Measurements from ENCODE around the gene BUB3. TPM values are rescaled to one million over a fixed set of nuclear protein-coding genes. Genes with fewer than 3 reads are reported as not detected.

The BUB3 gene
- total and polyA plus RNA-seq, 2 of the 13 experiments (the other 11 are each of a cell fraction or from before 2014, with no cell fraction given): 174 to 188 TPM

GRCh38 chr10:123154711-123155505, 706 bp downstream of the BUB3 start (continued):
- TF ChIP-seq ZBTB7B (CRISPR knock-in tag; IDR thresholded peaks at IDR 0.05): peak; percentile 91
- TF ChIP-seq ZNF550 (CRISPR knock-in tag; IDR thresholded peaks at IDR 0.05; ENCODE audit: borderline replicate concordance): no peak
- no peak for TF ChIP-seq MED8 (CRISPR knock-in tag; IDR thresholded peaks at IDR 0.05; ENCODE audit: insufficient replicate concordance)
- no peak for TF ChIP-seq ZNF644 (CRISPR knock-in tag; IDR thresholded peaks at IDR 0.05; ENCODE audit: low read depth)
- TF ChIP-seq TP53 (CRISPR knock-in tag; conservative IDR thresholded peaks at IDR 0.05): no peak
- no peak for TF ChIP-seq ZNF761 (CRISPR knock-in tag; conservative IDR thresholded peaks at IDR 0.05)
- TF ChIP-seq ZNF552 (CRISPR knock-in tag; IDR thresholded peaks at IDR 0.05; ENCODE audit: borderline replicate concordance): no peak
- TF ChIP-seq ZNF616 (CRISPR knock-in tag; IDR thresholded peaks at IDR 0.05; ENCODE audit: low read depth): 0 out of 2 replicates have a peak, but pooled peaks have one; percentile 19
- TF ChIP-seq KLF6 (CRISPR knock-in tag; IDR thresholded peaks at IDR 0.05): no peak
- TF ChIP-seq JDP2 (CRISPR knock-in tag; IDR thresholded peaks at IDR 0.05; ENCODE audit: borderline replicate concordance): no peak
- 0 out of 2 replicates have a peak, but pooled peaks have one; percentile 16 for TF ChIP-seq YEATS4 (CRISPR knock-in tag; IDR thresholded peaks at IDR 0.05; ENCODE audit: borderline replicate concordance)
- TF ChIP-seq CHD4 (IDR thresholded peaks at IDR 0.05; ENCODE audit: borderline replicate concordance, low read length): no peak
- TF ChIP-seq ZBTB49 (CRISPR knock-in tag; IDR thresholded peaks at IDR 0.05; ENCODE audit: borderline replicate concordance): no peak
- TF ChIP-seq ZFP37 (CRISPR knock-in tag; IDR thresholded peaks at IDR 0.05; ENCODE audit: borderline replicate concordance): no peak
- TF ChIP-seq ZNF562 (CRISPR knock-in tag; IDR thresholded peaks at IDR 0.05; ENCODE audit: borderline replicate concordance): no peak
- TF ChIP-seq ZNF224 (CRISPR knock-in tag; IDR thresholded peaks at IDR 0.05): no peak
- no peak for TF ChIP-seq KDM4B (CRISPR knock-in tag; IDR thresholded peaks at IDR 0.05)
- no peak for TF ChIP-seq IKZF4 (CRISPR knock-in tag; IDR thresholded peaks at IDR 0.05; ENCODE audit: borderline replicate concordance, low read depth, not compliant biosample characterization)
- 0 out of 2 replicates have a peak, but pooled peaks have one; percentile 12 for TF ChIP-seq ZNF572 (CRISPR knock-in tag; IDR thresholded peaks at IDR 0.05)
- 0 out of 2 replicates have a peak, but pooled peaks have one; percentile 3 for TF ChIP-seq ZFP90 (CRISPR knock-in tag; IDR thresholded peaks at IDR 0.05; ENCODE audit: borderline replicate concordance)
- TF ChIP-seq HNRNPH1 (optimal IDR thresholded peaks at IDR 0.05; ENCODE audit: low read depth, low read length): no peak
- no peak for TF ChIP-seq HIC2 (CRISPR knock-in tag; IDR thresholded peaks at IDR 0.05; ENCODE audit: low read depth)
- no peak for TF ChIP-seq ZNF138 (CRISPR knock-in tag; IDR thresholded peaks at IDR 0.05; ENCODE audit: low read depth)
- TF ChIP-seq ZNF280B (CRISPR knock-in tag; IDR thresholded peaks at IDR 0.05; ENCODE audit: borderline replicate concordance): no peak

All from HepG2 (cell line).